HFFc6 (cell line): ENCODE results near the gene PPM1E. TPM values are rescaled to one million over a fixed set of nuclear protein-coding genes. Genes with fewer than 3 reads are reported as not detected.

Source experiments
- DNase-seq: peaks from one replicate; pipeline ENCODE4 v3.0.0-alpha.2; 2018
- H3K27ac Mint-ChIP-seq: 2 replicates; pipeline ENCODE4 v1.8.0; 2020; ENCODE audit warnings: mild to moderate bottlenecking, mixed read lengths
- H3K27me3 Mint-ChIP-seq: 2 replicates; pipeline ENCODE4 v1.8.0; 2021; ENCODE audit warnings: mild to moderate bottlenecking, moderate library complexity, mixed read lengths; ENCODE audit not compliant: insufficient read depth
- H3K36me3 Mint-ChIP-seq: 2 replicates; pipeline ENCODE4 v1.8.0; 2021; ENCODE audit warnings: low read depth, mixed read lengths
- H3K4me1 Mint-ChIP-seq: 2 replicates; pipeline ENCODE4 v1.8.0; 2020; ENCODE audit warnings: low read depth, mixed read lengths
- H3K4me3 Mint-ChIP-seq: 2 replicates; pipeline ENCODE4 v1.8.0; 2020; ENCODE audit warnings: mild to moderate bottlenecking, moderate library complexity, mixed read lengths
- H3K9me3 Mint-ChIP-seq: 2 replicates; pipeline ENCODE4 v1.8.0; 2020; ENCODE audit warnings: mild to moderate bottlenecking, mixed read lengths
- CTCF ChIP-seq: fragments of 200-600 bp; sonication (generic); IDR thresholded peaks from 2 replicates; pipeline ENCODE4 v1.5.0; 2021; ENCODE audit warnings: antibody characterized with exemption, mild to moderate bottlenecking
- long read RNA-seq: library from polyadenylated mRNA; unstranded; transcript quantifications from one replicate; pipeline ENCODE4 v2.0.0, GENCODE V29; 2019
- total RNA-seq, 6 experiments: library from RNA; stranded (reverse); fragmentation: NEBNext Ultra II Directional; extraction: Animal tissue kit (Norgen Biotek cat#: 25700); gene quantifications; 2 replicates in 1 of 6; 3 replicates in 5 of 6; pipeline ENCODE4 v1.2.3, GENCODE V29; 2021

PPM1E gene
- total RNA-seq, result not detected
- long read RNA-seq, result 0 reads

DNA sequence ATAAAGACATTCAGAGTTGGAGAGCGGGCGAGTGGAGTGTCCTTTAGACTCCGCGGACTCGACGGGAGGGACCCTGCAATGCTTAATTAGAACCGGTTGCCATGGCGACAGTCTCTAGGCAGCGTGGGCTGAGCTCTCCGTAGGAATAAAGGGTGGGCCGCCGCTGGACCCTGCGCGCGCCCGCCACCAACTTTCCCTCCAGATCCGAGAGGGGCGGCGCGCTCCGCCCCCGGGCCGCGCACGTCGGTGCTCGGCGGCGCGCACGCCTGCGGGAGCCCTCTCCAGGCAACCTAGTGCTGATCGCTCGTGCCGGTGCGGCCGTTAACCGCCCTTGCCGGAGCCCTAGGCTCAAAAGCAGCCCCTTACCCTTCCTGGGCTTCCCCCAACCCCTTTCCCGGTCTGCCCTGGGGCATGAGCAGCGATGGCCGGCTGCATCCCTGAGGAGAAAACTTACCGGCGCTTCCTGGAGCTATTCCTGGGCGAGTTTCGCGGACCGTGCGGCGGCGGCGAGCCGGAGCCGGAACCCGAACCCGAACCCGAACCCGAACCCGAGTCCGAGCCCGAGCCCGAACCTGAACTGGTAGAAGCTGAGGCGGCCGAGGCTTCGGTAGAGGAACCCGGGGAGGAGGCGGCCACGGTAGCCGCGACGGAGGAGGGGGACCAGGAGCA, at the start of gene PPM1E:
PPM1E (plus strand) TSS at position 278 of the 669 bp plus-strand sequence.
- Mint-ChIP-seq H3K27me3 (peaks cover 39% of the 10 kb centered on the region), H3K9me3 (no peaks in the 10 kb centered on the region), H3K36me3 (no peaks in the 10 kb centered on the region), H3K4me1 (peaks cover 8% of the 10 kb centered on the region), H3K4me3 (peak within 1 kb of the TSS; percentile 65), H3K27ac (no peak within 1 kb of the TSS)
- TF ChIP-seq CTCF, result no peak
- no peak for DNase-seq

- Mint-ChIP-seq H3K36me3 (no peaks in the 10 kb centered on the region), H3K4me3 (no peak overlapping the region), H3K4me1 (peaks cover 11% of the 10 kb centered on the region), H3K9me3 (no peaks in the 10 kb centered on the region), H3K27me3 (no peaks in the 10 kb centered on the region), H3K27ac (no peak overlapping the region)
- no peak for DNase-seq
- no peak for TF ChIP-seq CTCF
Observed at GRCh38 chr17:58706351-58707140, 49.1 kb upstream of the PPM1E start.

- peak; percentile 40 for DNase-seq
- H3K27ac Mint-ChIP-seq, result no peak overlapping the region
- no peaks in the 10 kb centered on the region for H3K27me3 Mint-ChIP-seq
- peak; percentile 93 for TF ChIP-seq CTCF
- no peaks in the 10 kb centered on the region for H3K9me3 Mint-ChIP-seq
- no peaks in the 10 kb centered on the region for H3K36me3 Mint-ChIP-seq
- no peaks in the 10 kb centered on the region for H3K4me1 Mint-ChIP-seq
- H3K4me3 Mint-ChIP-seq, result no peak overlapping the region
Observed at GRCh38 chr17:58710948-58711552, 44.6 kb upstream of the PPM1E start.

- no peaks in the 10 kb centered on the region for H3K4me1 Mint-ChIP-seq
- no peaks in the 10 kb centered on the region for H3K9me3 Mint-ChIP-seq
- no peak overlapping the region for H3K27ac Mint-ChIP-seq
- no peak for DNase-seq
- H3K4me3 Mint-ChIP-seq, result no peak overlapping the region
- no peaks in the 10 kb centered on the region for H3K27me3 Mint-ChIP-seq
- TF ChIP-seq CTCF, result no peak
- no peaks in the 10 kb centered on the region for H3K36me3 Mint-ChIP-seq
Observed at GRCh38 chr17:58722274-58722673, 33.4 kb upstream of the PPM1E start.

DNA sequence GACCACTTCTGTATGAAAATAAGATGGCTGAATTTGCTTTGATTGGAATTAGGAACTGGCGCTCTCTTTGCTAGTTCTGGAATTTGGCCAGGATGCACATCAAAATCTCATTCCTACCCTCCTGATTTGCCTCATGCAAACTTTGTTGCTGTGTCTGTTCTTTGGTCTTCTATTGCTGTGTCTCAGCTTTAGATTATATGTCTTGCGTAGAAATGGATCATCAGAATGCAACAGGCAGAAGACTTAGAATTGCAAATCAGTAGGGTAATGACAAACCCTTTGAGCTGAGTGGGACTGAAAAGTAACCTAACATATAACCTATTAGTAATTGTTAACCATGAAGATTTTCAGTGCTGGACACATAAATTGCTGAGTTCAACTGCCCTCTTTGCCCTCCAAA, 33.0 kb upstream of the PPM1E start:
- Mint-ChIP-seq H3K27me3 (no peaks in the 10 kb centered on the region), H3K4me3 (no peak overlapping the region), H3K36me3 (no peaks in the 10 kb centered on the region), H3K27ac (no peak overlapping the region), H3K4me1 (no peaks in the 10 kb centered on the region), H3K9me3 (no peaks in the 10 kb centered on the region)
- no peak for DNase-seq
- TF ChIP-seq CTCF, result no peak
